A673 (cell line): ENCODE results near the gene EXT2.

ENCODE experiments used
- EZH2 ChIP-seq: fragments of 200-600 bp; sonication (generic); IDR thresholded peaks from 2 replicates; pipeline ENCODE4 v1.6.1; 2017; ENCODE audit warnings: borderline replicate concordance, low read depth, mild to moderate bottlenecking, mixed read lengths, antibody characterized with exemption, low read length; ENCODE audit not compliant: poor library complexity, severe bottlenecking
- TF ChIP-seq, protein P1 (sequence below): fragments of 300-800, 200-600 bp; sonication (generic); conservative IDR thresholded peaks from 2 replicates; pipeline ENCODE4 v1.5.1; 2017; ENCODE audit warnings: low read depth, mild to moderate bottlenecking, antibody characterized with exemption, low read length, moderate library complexity, mixed read lengths

- TF ChIP-seq, protein P1, sequence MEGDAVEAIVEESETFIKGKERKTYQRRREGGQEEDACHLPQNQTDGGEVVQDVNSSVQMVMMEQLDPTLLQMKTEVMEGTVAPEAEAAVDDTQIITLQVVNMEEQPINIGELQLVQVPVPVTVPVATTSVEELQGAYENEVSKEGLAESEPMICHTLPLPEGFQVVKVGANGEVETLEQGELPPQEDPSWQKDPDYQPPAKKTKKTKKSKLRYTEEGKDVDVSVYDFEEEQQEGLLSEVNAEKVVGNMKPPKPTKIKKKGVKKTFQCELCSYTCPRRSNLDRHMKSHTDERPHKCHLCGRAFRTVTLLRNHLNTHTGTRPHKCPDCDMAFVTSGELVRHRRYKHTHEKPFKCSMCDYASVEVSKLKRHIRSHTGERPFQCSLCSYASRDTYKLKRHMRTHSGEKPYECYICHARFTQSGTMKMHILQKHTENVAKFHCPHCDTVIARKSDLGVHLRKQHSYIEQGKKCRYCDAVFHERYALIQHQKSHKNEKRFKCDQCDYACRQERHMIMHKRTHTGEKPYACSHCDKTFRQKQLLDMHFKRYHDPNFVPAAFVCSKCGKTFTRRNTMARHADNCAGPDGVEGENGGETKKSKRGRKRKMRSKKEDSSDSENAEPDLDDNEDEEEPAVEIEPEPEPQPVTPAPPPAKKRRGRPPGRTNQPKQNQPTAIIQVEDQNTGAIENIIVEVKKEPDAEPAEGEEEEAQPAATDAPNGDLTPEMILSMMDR: no peak
- no peak for TF ChIP-seq EZH2
These were observed 81.2 kb downstream of the EXT2 start for GRCh38 chr11:44176546-44177213.
